Liver (tissue), 3 donors: Measurements from ENCODE around the gene BAHCC1.

Experiments used
- GABPA ChIP-seq, 2 donors: IDR thresholded peaks in 1 of 2; conservative IDR thresholded peaks in 1 of 2; 2 replicates each; pipeline ENCODE4 v1.6.1; 2016; ENCODE audit warnings: antibody characterized with exemption in 2 of 2, mild to moderate bottlenecking in 1 of 2, moderate library complexity in 1 of 2
- RXRA ChIP-seq, 2 donors: IDR thresholded peaks; 2 replicates each; pipeline ENCODE4 v1.6.1; 2017 to 2018; ENCODE audit warnings: antibody characterized with exemption in 2 of 2, mild to moderate bottlenecking in 1 of 2
- TF ChIP-seq, protein P1 (sequence below): fragments of 150-350 bp; IDR thresholded peaks from 2 replicates; pipeline ENCODE4 v1.5.1; 2017; ENCODE audit warnings: improper control_type of control experiment, low read depth, low read length; ENCODE audit not compliant: missing input control
- donor health status: healthy.
- donor health status: healthy.

DNA sequence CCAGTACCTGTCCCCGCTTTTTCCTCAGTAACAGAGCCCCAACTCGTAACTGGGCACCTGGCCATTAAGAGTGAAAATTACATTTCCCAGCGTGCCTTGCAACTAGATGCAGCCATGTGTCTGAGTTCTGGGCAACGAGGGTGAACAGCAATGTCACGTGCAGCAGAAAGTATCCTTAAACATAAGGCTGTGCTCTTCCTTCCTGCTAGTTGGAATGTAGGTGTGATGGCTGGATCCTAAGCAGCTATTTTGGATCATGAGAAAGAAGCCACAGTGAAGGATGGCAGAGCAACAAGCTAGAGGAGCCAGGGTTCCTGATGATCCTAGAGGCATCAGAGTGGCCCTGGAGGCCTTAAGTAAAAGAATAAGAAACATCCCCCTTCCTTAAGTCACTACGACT is 81.4 kb downstream of the BAHCC1 start:
- TF ChIP-seq, protein P1, sequence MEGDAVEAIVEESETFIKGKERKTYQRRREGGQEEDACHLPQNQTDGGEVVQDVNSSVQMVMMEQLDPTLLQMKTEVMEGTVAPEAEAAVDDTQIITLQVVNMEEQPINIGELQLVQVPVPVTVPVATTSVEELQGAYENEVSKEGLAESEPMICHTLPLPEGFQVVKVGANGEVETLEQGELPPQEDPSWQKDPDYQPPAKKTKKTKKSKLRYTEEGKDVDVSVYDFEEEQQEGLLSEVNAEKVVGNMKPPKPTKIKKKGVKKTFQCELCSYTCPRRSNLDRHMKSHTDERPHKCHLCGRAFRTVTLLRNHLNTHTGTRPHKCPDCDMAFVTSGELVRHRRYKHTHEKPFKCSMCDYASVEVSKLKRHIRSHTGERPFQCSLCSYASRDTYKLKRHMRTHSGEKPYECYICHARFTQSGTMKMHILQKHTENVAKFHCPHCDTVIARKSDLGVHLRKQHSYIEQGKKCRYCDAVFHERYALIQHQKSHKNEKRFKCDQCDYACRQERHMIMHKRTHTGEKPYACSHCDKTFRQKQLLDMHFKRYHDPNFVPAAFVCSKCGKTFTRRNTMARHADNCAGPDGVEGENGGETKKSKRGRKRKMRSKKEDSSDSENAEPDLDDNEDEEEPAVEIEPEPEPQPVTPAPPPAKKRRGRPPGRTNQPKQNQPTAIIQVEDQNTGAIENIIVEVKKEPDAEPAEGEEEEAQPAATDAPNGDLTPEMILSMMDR, result no peak
- TF ChIP-seq RXRA (IDR thresholded peaks at IDR 0.05), result no peak
- TF ChIP-seq GABPA (IDR thresholded peaks at IDR 0.05 in 1 of 2, conservative IDR thresholded peaks at IDR 0.05 in 1 of 2), result no peak
